ENCODE data around the gene FAT4. TPM values are rescaled to one million over a fixed set of nuclear protein-coding genes. Genes with fewer than 3 reads are reported as not detected.

Gene FAT4
- total RNA-seq, 1 donor from 2014 or later = 9.8 TPM

GRCh38 chr4:125268068-125268755, 46.5 kb upstream of the FAT4 start:
- H3K9me3 ChIP-seq = no peaks in the 10 kb centered on the region
- no peak for TF ChIP-seq POLR2A (IDR thresholded peaks at IDR 0.05)
- H3K4me3 ChIP-seq = no peak overlapping the region
- H3K4me1 ChIP-seq = no peaks in the 10 kb centered on the region
- H3K36me3 ChIP-seq = no peaks in the 10 kb centered on the region
- intact Hi-C loops (cut with DNase I) = no loop called here
- H3K27ac ChIP-seq = no peak overlapping the region
- no peaks in the 10 kb centered on the region for H3K27me3 ChIP-seq
- no peak for DNase-seq (ENCODE audit: extremely low spot score in 2 of 2)

- H3K27ac ChIP-seq = no peak overlapping the region
- intact Hi-C loops (cut with DNase I) = no loop called here
- H3K4me3 ChIP-seq = no peak overlapping the region
- no peaks in the 10 kb centered on the region for H3K4me1 ChIP-seq
- H3K9me3 ChIP-seq = no peaks in the 10 kb centered on the region
- H3K27me3 ChIP-seq = no peaks in the 10 kb centered on the region
- TF ChIP-seq POLR2A (IDR thresholded peaks at IDR 0.05) (no peak), POLR2AphosphoS5 (IDR thresholded peaks at IDR 0.05; ENCODE audit: insufficient read depth in 1 of 2, low read depth in 1 of 2) (no peak), CTCF (IDR thresholded peaks at IDR 0.05) (no peak)
- no peak for DNase-seq (ENCODE audit: extremely low spot score in 2 of 2)
- H3K36me3 ChIP-seq = no peaks in the 10 kb centered on the region
Measured at GRCh38 chr4:125276811-125277210, 37.9 kb upstream of the FAT4 start.

GRCh38 chr4:125277790-125278189, 37.0 kb upstream of the FAT4 start:
- no peak overlapping the region for H3K4me3 ChIP-seq
- no peaks in the 10 kb centered on the region for H3K9me3 ChIP-seq
- DNase-seq (ENCODE audit: extremely low spot score in 2 of 2) = no peak
- H3K27ac ChIP-seq = no peak overlapping the region
- TF ChIP-seq CTCF (IDR thresholded peaks at IDR 0.05) (no peak), POLR2AphosphoS5 (IDR thresholded peaks at IDR 0.05; ENCODE audit: insufficient read depth in 1 of 2, low read depth in 1 of 2) (no peak), POLR2A (IDR thresholded peaks at IDR 0.05) (no peak)
- no peaks in the 10 kb centered on the region for H3K36me3 ChIP-seq
- intact Hi-C loops (cut with DNase I) = no loop called here
- no peaks in the 10 kb centered on the region for H3K4me1 ChIP-seq
- H3K27me3 ChIP-seq = no peaks in the 10 kb centered on the region

- Histone ChIP-seq H3K9me3 (no peaks in the 10 kb centered on the region), H3K4me3 (no peak overlapping the region), H3K27ac (no peak overlapping the region), H3K27me3 (no peaks in the 10 kb centered on the region), H3K36me3 (no peaks in the 10 kb centered on the region), H3K4me1 (no peaks in the 10 kb centered on the region)
- intact Hi-C loops (cut with DNase I) = no loop called here
- TF ChIP-seq POLR2A (IDR thresholded peaks at IDR 0.05) = no peak
- TF ChIP-seq POLR2AphosphoS5 (IDR thresholded peaks at IDR 0.05; ENCODE audit: insufficient read depth in 1 of 2, low read depth in 1 of 2) = no peak
- TF ChIP-seq CTCF (IDR thresholded peaks at IDR 0.05) = no peak
- DNase-seq (ENCODE audit: extremely low spot score in 2 of 2) = no peak
Measured at GRCh38 chr4:125280892-125281403, 33.8 kb upstream of the FAT4 start.

GRCh38 chr4:125283707-125284279, 31.0 kb upstream of the FAT4 start:
- H3K4me1 ChIP-seq = no peaks in the 10 kb centered on the region
- no peak overlapping the region for H3K27ac ChIP-seq
- no peak for DNase-seq (ENCODE audit: extremely low spot score in 2 of 2)
- no peaks in the 10 kb centered on the region for H3K9me3 ChIP-seq
- intact Hi-C loops (cut with DNase I) = no loop called here
- no peaks in the 10 kb centered on the region for H3K36me3 ChIP-seq
- H3K4me3 ChIP-seq = no peak overlapping the region
- no peaks in the 10 kb centered on the region for H3K27me3 ChIP-seq
- peak; percentile 35 to 51 (median 51) for TF ChIP-seq CTCF (IDR thresholded peaks at IDR 0.05)
- no peak for TF ChIP-seq POLR2AphosphoS5 (IDR thresholded peaks at IDR 0.05; ENCODE audit: insufficient read depth in 1 of 2, low read depth in 1 of 2)

All from vagina (tissue), 2 donors.